Measurements from ENCODE around the gene SLX9.

GRCh38 chr21:44898851-44899767 is 40.7 kb upstream of the SLX9 start:
- TF ChIP-seq CTCF (IDR thresholded peaks at IDR 0.05): no peak
- TF ChIP-seq EZH2 (IDR thresholded peaks at IDR 0.05; ENCODE audit: borderline replicate concordance, insufficient read depth, low read depth, low read length, poor library complexity, severe bottlenecking): no peak
